ENCODE data around the gene UPK3A.

DNA sequence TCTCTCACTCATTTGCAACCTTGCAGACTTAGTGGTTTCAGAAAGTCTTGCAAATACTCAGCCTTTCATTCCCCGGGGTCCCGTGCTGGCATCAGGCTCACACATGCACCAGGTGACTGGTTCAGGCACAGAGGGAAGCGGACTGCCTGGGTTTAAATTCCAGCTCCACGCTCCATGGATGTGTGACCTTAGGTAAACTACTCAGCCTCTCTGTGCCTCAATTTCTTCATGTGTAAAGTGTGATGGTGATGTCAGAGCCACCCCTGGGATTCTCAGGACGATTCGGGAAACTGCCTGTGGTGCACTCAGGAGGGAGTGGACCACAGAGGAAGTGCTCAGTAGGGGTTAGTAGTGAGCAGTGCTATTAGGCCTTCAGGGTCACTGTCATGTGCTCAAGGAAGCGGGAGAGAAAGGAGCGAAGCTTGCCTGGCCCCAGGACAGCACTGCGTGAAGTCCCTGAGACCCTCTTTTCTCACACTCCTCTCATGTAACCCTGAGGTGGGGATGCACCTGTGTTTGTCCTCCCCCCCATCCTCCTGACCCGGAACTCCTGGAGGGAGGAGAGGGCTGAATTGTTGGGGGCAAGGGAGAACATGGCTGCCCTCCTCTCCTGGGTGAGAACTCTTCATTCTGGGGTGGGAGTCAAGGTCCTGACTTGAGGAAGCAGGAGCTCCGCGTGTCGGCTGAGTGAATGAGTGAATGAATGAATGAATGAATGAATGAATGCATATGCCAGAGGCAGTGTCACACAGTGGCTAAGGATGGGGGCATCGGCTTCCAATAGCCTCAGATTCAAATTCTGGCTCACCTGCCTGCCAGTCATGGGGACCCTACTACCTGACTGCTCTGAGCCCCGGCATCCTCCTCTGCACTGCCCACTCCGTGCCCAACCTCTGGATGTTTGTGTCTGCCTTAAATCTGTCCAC is 14.4 kb upstream of the UPK3A start:
- TF ChIP-seq, protein P1, sequence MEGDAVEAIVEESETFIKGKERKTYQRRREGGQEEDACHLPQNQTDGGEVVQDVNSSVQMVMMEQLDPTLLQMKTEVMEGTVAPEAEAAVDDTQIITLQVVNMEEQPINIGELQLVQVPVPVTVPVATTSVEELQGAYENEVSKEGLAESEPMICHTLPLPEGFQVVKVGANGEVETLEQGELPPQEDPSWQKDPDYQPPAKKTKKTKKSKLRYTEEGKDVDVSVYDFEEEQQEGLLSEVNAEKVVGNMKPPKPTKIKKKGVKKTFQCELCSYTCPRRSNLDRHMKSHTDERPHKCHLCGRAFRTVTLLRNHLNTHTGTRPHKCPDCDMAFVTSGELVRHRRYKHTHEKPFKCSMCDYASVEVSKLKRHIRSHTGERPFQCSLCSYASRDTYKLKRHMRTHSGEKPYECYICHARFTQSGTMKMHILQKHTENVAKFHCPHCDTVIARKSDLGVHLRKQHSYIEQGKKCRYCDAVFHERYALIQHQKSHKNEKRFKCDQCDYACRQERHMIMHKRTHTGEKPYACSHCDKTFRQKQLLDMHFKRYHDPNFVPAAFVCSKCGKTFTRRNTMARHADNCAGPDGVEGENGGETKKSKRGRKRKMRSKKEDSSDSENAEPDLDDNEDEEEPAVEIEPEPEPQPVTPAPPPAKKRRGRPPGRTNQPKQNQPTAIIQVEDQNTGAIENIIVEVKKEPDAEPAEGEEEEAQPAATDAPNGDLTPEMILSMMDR (IDR thresholded peaks at IDR 0.05; ENCODE audit: low read length) = no peak
- no peak for TF ChIP-seq EZH2phosphoT487 (IDR thresholded peaks at IDR 0.05; ENCODE audit: low read length)

All from MM.1S (cell line).